Stimulated activated CD8-positive, alpha-beta memory T cell treated with anti-CD3 and anti-CD28 coated beads, Interleukin-15, amount 100 ng/mL, for 1 hour (primary cell): ENCODE data around the gene METTL25.

Experiments
- DNase-seq: peaks from one replicate; pipeline ENCODE4 v3.0.0-alpha.2; 2020; ENCODE audit warnings: low read depth

METTL25 gene

DNA sequence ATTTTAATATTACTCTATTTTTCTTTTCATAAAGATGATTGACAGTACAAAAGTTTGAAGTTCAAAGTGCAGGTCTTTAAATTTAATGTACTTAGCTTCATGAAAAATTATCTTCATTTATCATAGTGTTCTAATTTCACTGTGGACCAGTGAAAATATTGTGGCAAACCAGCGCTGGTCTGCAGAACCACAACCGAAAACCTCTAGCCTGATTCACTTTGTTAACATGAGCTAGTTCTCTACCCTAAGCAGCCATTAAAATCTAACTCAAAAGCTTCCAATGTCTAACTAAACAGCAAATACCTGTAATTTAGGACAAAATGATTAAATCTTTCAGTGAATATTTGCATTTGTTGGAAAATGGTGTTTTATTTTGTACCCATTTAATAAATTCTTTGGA is 167.3 kb downstream of the METTL25 start:
- DNase-seq, result no peak

DNA sequence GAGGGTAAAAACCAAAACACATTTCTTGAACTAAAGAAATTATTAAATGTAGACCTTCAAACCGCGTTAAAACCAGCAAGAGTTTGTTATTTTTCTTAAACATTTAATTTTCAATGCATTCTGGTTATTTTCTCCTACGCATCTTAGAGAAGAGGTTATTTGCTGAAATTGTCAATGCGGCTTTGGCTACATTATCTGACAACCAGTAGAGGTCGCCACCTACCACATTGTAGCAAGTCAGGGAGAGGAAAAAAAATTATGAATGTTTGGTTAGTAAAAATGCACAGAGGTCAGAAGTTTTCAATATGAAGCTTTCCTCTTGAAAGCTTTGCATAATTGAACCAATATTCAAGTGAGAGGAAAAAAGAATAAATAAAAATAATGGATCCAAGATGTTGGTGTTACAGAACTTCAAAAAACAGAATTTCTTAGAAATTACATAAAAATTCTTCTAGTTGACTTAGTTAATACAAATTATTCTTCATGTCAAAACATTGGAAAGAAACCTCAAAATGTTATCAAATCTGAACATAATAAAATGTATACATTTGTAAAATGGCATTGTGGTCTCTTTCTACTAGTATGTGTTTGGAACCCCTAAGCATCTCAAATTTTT is 168.9 kb downstream of the METTL25 start:
- no peak for DNase-seq
